Neuron (in vitro differentiated cells): ENCODE data around the gene EFHC1.
"Not testable (repeated sequence)": the region's sequence is repeated elsewhere in the genome, so short reads cannot be mapped to it uniquely, and the experiment has no call there.

Experiments
- H2AFZ ChIP-seq: one replicate; pipeline ENCODE4 v1.6.1; 2013; ENCODE audit warnings: low read depth, mild to moderate bottlenecking, inconsistent platforms, low read length, moderate library complexity
- H3K27me3 ChIP-seq: one replicate; pipeline ENCODE4 v1.6.1; 2013; ENCODE audit warnings: low read length; ENCODE audit not compliant: insufficient read depth
- H3K36me3 ChIP-seq: one replicate; pipeline ENCODE4 v1.6.1; 2013; ENCODE audit warnings: low read length; ENCODE audit not compliant: insufficient read depth
- H3K4me1 ChIP-seq: one replicate; pipeline ENCODE4 v1.6.1; 2013; ENCODE audit warnings: low read length; ENCODE audit not compliant: insufficient read depth
- H3K4me3 ChIP-seq: 2 replicates; pipeline ENCODE4 v1.5.1; 2013; ENCODE audit warnings: mild to moderate bottlenecking, low read length, moderate library complexity
- H3K9me3 ChIP-seq: one replicate; pipeline ENCODE4 v1.6.1; 2013; ENCODE audit warnings: low read length

EFHC1 gene

DNA sequence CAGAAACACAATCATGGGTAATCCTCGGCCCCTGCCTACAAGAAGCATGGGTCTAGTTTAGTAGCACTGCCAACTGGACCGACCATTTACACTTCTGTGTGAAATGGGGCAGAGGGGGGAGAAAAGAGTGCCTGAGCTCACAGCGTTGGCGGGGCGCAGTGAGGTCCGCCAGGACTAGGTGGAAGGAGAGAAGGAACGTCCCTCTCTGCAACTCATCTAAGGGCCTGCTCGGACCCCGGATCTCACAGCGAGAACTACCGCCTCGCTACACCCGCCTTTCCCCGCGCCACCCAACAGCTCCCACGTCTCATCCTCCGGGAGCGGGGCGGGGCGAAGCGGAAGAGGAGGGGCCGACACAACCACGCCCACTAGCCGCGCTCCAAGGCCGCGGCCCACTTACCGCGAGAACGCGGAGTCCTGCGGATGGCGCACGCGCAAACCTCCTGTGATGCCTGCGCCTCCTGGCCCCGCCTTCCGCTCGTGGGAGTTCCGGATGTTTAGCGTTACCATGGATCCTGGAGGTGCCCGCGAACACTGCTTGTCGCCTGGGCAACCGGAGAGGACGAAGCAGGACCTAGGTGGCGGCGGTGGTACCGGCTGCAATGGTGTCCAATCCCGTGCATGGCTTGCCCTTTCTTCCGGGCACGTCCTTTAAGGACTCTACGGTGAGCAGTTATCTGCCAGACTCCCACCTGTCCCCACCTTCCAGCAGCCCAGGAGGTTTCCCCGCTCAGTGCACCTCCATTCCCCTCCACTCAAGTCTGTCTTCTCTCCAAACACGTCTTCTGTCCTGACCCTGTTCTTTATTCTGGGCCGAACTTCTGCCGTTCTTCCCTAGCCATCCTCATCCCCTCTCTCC is at the start of gene EFHC1:
TSS of gene EFHC1 (plus strand) at position 534 of the 859 bp plus-strand sequence. CDS start at position 603, 69 bp downstream.
- peak within 1 kb of the TSS; percentile 68 for H3K4me3 ChIP-seq
- H3K36me3 ChIP-seq: peaks cover 6% of the 10 kb centered on the region
- H3K9me3 ChIP-seq: no peaks in the 10 kb centered on the region
- peaks cover 21% of the 10 kb centered on the region for H3K4me1 ChIP-seq
- H3K27me3 ChIP-seq: no peaks in the 10 kb centered on the region
- peak within 1 kb of the TSS; percentile 58 for H2AFZ ChIP-seq

DNA sequence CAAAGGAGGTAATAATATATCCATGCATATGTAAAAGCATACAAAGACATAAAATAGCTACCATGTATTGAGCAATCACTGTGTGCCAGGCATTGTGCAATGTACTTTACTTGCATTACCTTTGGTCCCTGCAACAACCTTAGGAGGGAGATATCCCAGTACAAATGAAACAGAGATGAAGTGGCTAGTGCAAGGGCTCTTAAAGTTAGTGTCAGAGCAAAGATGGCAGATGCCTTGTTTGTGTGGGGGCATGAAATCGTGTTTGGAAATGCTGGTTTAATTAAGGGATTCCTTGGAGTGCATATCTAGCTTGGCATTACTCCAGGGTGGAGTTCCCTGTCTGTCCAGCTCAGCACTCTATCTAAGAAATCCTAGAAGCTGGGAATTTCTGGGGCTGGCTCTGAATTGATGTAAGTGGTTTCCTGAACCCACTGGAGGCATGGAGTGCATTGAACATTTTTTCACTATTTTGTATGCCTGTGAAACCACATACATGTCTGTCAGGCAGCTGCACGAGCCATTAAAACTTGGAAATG is 48.4 kb upstream of the EFHC1 start:
- Histone ChIP-seq H3K4me1 (no peaks in the 10 kb centered on the region), H3K9me3 (peaks cover 3% of the 10 kb centered on the region), H3K4me3 (no peak overlapping the region), H3K27me3 (no peaks in the 10 kb centered on the region), H2AFZ (no peak overlapping the region), H3K36me3 (no peaks in the 10 kb centered on the region)

DNA sequence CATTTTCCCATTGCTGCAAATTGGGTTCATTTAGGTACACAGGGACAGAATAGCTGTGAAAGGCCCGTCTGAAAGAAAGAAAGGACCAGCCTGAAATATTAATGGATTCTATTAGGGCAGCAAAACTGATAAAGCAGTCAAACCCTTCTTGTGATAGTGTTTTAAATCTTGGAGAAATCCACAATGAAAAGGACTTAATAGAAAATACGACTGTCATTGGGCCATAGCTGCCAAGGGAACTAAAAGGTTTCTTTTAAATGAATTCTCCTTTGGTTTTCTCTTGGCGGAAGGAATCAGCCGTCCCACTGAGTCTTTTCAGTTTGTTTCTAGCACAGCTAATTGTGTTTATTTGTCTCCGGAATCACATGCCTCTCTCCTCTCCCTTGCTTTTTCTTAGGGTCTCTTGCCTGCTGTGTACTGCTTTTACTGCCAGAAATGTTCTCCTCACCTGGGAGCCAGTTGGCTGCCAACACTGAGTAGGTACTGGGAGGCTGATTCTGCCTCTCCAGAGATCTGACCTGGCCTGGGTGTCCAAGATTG is 46.9 kb upstream of the EFHC1 start:
- H2AFZ ChIP-seq: no peak overlapping the region
- no peak overlapping the region for H3K4me3 ChIP-seq
- no peaks in the 10 kb centered on the region for H3K4me1 ChIP-seq
- peaks cover 3% of the 10 kb centered on the region for H3K9me3 ChIP-seq
- H3K36me3 ChIP-seq: no peaks in the 10 kb centered on the region
- H3K27me3 ChIP-seq: no peaks in the 10 kb centered on the region

DNA sequence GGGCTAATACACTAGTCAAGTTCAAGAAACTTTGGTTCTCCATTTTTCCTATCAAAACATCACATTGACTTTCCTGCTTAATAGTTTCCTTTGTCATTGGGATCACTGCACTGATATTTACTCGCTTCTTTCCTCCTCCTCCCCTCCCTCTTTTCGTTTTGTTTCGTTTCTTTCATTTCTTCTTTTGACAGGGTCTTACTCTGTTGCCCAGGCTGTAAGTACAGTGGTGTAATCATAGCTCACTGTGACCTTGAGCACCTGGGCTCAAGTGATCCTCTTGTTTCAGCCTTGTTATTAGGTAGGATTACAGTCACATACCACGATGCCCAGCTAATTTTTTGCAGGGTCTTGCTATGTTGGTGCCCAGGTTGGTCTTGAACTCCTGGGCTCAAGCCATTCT is 45.9 kb upstream of the EFHC1 start:
- Histone ChIP-seq H3K27me3 (no peaks in the 10 kb centered on the region), H3K9me3 (peaks cover 3% of the 10 kb centered on the region), H3K4me3 (no peak overlapping the region), H3K36me3 (no peaks in the 10 kb centered on the region), H2AFZ (no peak overlapping the region), H3K4me1 (no peaks in the 10 kb centered on the region)

DNA sequence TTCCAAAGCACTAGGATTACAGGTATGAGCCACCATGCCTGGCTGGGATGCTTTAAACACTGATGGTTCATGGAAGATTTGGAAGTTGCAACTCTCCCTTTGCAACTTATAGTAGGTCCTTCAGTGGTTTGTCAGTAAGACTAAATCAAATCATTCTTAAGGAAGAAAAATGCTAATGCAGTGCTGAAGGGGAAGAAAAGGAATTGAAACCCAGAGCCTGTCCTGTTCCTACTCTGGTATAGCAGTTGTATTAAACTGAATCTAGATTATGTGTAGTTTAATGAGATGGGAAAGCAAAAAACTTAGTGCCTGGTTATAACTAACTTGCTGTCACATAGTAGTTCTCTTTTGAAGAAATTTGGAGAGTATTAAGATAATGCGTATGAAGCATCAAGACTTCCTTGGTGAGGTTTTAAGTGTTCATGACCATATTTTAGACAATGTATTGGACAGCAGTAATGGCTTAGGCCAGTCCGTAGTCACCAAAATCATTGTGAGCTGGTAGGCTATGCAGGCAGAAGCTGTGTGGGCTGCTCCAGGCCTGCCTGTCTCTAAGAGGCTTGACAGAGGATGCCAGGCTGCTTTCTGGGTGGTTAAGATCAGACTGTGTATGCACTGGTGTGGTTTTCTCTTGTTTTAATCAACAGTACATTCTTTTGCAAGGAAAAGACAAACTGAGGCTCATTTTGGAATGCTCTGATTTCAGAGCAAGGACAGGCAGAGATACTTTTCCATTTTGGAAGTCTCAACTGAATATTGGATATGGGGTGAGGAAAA is 44.2 kb upstream of the EFHC1 start:
- Histone ChIP-seq H3K4me3 (no peak overlapping the region), H3K36me3 (no peaks in the 10 kb centered on the region), H2AFZ (no peak overlapping the region), H3K9me3 (peaks cover 3% of the 10 kb centered on the region), H3K27me3 (no peaks in the 10 kb centered on the region), H3K4me1 (no peaks in the 10 kb centered on the region)

DNA sequence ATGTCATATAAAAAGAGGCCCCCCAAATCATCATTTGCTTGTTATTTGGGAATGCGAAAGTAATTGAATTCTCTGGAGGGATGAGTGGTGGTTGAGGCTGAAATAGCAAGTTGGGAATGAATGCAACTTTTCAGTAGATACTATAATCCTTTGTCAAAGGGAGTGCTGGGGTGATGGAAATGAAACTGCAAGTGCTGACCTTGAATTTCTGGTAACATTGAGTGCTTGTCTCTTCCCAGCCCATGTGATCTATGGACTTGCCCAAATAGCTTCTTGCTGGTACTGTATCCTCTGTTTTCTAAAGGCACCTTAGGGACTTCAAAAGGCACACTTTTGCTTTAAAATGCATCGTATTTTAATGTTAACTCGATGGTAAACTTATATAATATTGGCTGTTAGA is 43.4 kb upstream of the EFHC1 start:
- H3K4me3 ChIP-seq: no peak overlapping the region
- H3K27me3 ChIP-seq: no peaks in the 10 kb centered on the region
- no peaks in the 10 kb centered on the region for H3K36me3 ChIP-seq
- H3K9me3 ChIP-seq: peaks cover 3% of the 10 kb centered on the region
- no peak overlapping the region for H2AFZ ChIP-seq
- no peaks in the 10 kb centered on the region for H3K4me1 ChIP-seq

GRCh38 chr6:52377538-52378221 is 42.5 kb upstream of the EFHC1 start:
- Histone ChIP-seq H2AFZ (no peak overlapping the region), H3K4me3 (no peak overlapping the region), H3K36me3 (no peaks in the 10 kb centered on the region), H3K4me1 (no peaks in the 10 kb centered on the region), H3K9me3 (peaks cover 3% of the 10 kb centered on the region), H3K27me3 (no peaks in the 10 kb centered on the region)

DNA sequence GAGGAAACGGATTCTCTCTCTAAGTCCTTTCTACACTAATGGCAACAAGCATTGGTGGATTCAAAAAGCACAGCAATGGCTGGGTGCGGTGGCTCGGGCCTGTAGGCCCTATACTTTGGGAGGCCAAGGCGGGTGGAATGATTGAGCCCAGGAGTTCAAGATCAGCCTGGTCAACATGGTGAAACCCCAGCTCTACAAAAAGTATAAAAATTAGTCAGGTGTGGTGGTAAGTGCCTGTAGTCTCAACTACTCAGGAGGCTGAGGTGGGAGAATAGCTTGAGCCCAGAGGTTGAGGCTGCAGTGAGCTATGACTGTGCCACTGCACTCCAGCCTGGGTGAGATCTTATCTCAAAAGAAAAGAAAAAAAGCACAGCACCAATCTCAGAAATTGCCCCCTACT is 38.9 kb upstream of the EFHC1 start:
- no peaks in the 10 kb centered on the region for H3K9me3 ChIP-seq
- H3K4me3 ChIP-seq: no peak overlapping the region
- H3K27me3 ChIP-seq: no peaks in the 10 kb centered on the region
- H3K36me3 ChIP-seq: no peaks in the 10 kb centered on the region
- H3K4me1 ChIP-seq: no peaks in the 10 kb centered on the region
- no peak overlapping the region for H2AFZ ChIP-seq

- Histone ChIP-seq H3K36me3 (no peaks in the 10 kb centered on the region), H3K9me3 (peaks cover 3% of the 10 kb centered on the region), H3K4me1 (no peaks in the 10 kb centered on the region), H3K27me3 (no peaks in the 10 kb centered on the region), H3K4me3 (no peak overlapping the region), H2AFZ (no peak overlapping the region)
Measured at GRCh38 chr6:52384145-52384766, 35.9 kb upstream of the EFHC1 start.

- Histone ChIP-seq H3K27me3 (no peaks in the 10 kb centered on the region), H3K4me1 (no peaks in the 10 kb centered on the region), H3K4me3 (no peak overlapping the region), H3K36me3 (no peaks in the 10 kb centered on the region), H3K9me3 (peaks cover 3% of the 10 kb centered on the region), H2AFZ (no peak overlapping the region)
Measured at GRCh38 chr6:52385074-52385473, 35.1 kb upstream of the EFHC1 start.

DNA sequence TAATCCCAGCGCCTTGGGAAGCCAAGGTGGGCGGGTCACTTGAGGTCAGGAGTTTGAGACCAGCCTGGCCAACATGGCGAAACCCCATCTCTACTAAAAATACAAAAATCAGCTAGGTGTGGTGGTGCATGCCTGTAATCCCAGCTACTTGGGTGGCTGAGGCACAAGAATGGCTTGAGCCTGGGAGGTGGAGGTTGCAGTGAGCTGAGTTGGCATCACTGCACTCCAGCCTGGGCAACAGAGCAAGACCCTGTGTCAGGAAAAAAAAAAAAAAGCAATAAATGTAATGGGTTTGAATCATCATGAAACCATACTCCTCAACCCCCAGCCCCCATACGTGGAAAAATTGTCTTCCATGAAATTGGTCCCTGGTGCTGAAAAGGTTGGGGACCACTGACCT is 32.0 kb upstream of the EFHC1 start:
- not testable (repeated sequence) for H3K27me3 ChIP-seq, H3K4me1 ChIP-seq, H3K9me3 ChIP-seq, H3K4me3 ChIP-seq, H3K36me3 ChIP-seq, H2AFZ ChIP-seq

- Histone ChIP-seq H2AFZ (no peak overlapping the region), H3K9me3 (peaks cover 3% of the 10 kb centered on the region), H3K4me1 (no peaks in the 10 kb centered on the region), H3K4me3 (no peak overlapping the region), H3K36me3 (no peaks in the 10 kb centered on the region), H3K27me3 (no peaks in the 10 kb centered on the region)
Measured at GRCh38 chr6:52388790-52389189, 31.4 kb upstream of the EFHC1 start.
